ENCODE measurements around the gene NAGLU.

DNA sequence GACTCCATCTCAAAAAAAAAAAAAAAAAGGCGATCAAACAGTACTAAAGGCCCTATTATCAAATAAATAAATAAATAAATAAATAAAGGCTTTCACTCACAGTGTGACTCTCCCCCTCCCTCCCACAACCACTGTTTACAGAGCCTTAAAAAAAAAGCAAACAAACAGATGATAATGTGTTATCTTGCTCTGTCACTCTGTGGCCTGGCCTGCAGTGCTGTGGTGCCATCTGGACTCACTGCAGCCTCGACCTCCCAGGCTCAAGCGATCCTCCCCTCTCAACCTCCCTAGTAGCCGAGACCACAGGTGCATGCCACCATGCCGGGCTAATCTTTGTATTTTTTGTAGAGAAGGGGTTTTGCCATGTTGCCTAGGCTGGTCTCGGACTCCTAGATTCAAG lies 8.1 kb upstream of the NAGLU start:
- TF ChIP-seq ZNF274 (IDR thresholded peaks at IDR 0.05; ENCODE audit: low read depth, low read length): no peak
- TF ChIP-seq SUZ12 (IDR thresholded peaks at IDR 0.05; ENCODE audit: extremely low read depth, insufficient read depth, insufficient read length): no peak
- TF ChIP-seq YY1 (IDR thresholded peaks at IDR 0.05; ENCODE audit: insufficient read depth, insufficient read length): no peak

Data from NT2/D1 (cell line).